GM21529 (cell line): Measurements from ENCODE around the gene OR2J2.
"Not testable (repeated sequence)": the region's sequence is repeated elsewhere in the genome, so short reads cannot be mapped to it uniquely, and the experiment has no call there.

Experiments used
- ATAC-seq: cut with Tn5 transposase; IDR thresholded peaks from one replicate; pipeline ENCODE4 v1.9.1; 2021; ENCODE audit not compliant: unreplicated experiment

The OR2J2 gene

GRCh38 chr6:29170607-29171006 is at the start of gene OR2J2:
Gene OR2J2 (plus strand): TSS chr6:29170907. CDS start chr6:29173636, 2,729 bp downstream.
- not testable (repeated sequence) for ATAC-seq

GRCh38 chr6:29129326-29130012 is 41.2 kb upstream of the OR2J2 start:
- no peak for ATAC-seq

GRCh38 chr6:29130644-29131043 is 40.1 kb upstream of the OR2J2 start:
- no peak for ATAC-seq

GRCh38 chr6:29131691-29132090 is 39.0 kb upstream of the OR2J2 start:
- no peak for ATAC-seq

DNA sequence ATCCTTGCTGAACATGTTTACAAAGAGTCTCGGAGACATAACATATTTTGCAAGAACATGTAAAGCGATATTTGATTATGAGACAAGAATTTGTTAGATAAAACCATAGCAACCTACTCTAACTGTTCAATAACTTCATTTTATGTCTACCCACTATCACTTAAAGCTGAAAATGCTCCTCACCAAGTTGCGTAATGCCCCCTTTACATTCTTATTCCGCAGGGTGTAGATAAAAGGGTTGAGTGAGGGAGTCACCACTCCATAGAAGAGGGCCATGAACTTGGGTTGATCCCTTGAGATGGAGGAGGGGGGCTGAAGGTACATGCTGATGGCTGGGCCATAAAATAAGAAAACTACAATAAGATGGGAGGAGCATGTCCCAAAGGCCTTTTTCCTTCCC is 33.0 kb upstream of the OR2J2 start:
- no peak for ATAC-seq

- ATAC-seq: no peak
These were observed 29.1 kb upstream of the OR2J2 start for GRCh38 chr6:29141606-29142005.

DNA sequence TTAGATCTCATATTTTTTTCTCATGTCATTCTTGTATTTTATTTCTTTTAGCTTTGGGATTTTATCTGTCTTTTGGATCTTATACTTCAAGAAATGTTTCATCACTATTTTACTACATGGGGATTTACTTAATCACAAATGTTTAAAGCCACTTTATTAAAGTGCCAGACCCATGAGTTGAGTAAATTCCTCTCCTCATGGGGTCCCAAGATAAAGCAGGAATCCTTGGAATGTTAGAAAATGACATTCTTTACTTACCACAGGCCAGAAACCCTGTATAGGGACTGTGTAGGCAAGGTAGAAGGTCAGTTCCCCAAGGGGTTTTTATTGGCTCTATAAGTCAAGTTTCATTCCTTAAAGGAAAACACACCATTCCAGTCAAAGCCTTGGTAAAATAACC is 28.4 kb upstream of the OR2J2 start:
- no peak for ATAC-seq

DNA sequence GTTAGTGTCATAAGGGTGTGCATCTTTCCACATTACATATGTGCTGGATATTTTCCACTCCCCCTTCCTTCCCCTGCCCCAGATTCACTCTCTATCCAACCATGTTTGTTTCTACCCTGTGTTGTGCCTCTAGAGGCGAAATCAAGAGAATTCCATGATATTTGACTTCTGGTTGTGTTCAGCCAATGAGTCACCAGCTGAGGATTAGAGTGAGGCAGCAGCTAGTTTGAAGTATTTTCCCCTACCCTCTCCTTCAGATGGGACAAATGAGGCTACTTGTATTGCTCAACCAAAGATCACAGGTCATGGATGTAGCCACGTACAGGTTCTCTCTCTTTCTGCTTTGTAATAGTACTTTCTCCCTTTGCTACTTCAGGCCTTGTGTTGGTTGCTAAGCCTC is 24.5 kb upstream of the OR2J2 start:
- ATAC-seq: no peak

GRCh38 chr6:29147074-29147473 is 23.6 kb upstream of the OR2J2 start:
- no peak for ATAC-seq

GRCh38 chr6:29149444-29149843 is 21.3 kb upstream of the OR2J2 start:
- ATAC-seq: not testable (repeated sequence)

DNA sequence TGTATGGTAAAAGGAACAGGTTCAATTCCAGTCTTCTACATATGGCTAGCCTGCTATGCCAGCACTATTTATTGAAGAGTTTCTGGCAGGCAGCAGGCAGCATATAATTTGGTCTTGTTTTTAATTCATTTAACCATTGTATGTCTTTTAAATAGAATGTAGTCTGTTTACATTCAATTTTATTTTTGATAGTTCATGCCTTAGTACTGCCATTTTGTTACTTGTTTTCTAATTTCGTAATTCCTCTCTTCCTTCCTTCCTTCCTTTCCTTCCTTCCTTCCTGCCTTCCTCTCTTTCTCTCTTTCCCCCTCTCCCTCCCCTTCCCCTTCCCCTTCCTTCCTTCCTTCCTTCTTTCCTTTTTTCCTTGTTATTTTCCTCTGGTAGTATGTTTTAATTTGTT is 17.6 kb upstream of the OR2J2 start:
- ATAC-seq: no peak

DNA sequence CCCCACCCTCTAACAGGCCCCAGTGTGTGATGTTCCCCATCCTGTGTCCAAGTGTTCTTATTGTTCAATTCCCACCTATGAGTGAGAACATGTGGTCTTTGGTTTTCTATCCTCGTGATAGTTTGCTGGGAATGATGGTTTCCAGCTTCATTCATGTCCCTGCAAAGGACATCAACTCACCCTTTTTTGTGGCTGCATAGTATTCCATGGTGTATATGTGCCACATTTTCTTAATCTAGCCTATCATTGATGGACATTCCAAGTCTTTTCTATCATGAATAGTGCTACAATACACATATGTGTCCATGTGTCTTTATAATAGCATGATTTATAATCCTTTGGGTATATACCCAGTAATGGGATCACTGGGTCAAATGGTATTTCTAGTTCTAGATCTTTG is 15.5 kb upstream of the OR2J2 start:
- not testable (repeated sequence) for ATAC-seq

GRCh38 chr6:29159922-29160321 is 10.8 kb upstream of the OR2J2 start:
- not testable (repeated sequence) for ATAC-seq

DNA sequence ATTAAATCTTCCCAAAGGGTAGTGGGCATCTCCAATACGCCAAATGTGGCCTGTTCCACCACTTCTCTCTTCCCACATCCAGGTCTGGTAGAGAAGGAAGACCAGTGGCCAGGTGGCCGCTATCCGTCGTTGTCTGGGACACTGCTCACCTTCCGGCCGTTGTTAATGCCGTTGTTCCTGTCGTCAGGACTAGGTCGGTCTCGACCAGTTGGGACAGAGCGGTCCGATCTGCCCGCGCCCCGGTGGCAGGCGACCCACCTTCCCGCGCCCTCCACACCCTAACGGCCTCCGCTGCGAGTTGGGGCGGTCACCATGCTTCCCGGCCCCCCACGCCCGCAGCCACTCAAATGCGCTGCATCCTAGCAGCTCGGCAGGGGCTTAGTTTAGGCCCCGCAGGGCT is 5.1 kb upstream of the OR2J2 start:
- ATAC-seq: not testable (repeated sequence)

GRCh38 chr6:29171736-29172135 is 1.0 kb downstream of the OR2J2 start:
- no peak for ATAC-seq

- no peak for ATAC-seq
These were observed 12.9 kb downstream of the OR2J2 start for GRCh38 chr6:29183594-29183993.

- not testable (repeated sequence) for ATAC-seq
These were observed 18.0 kb downstream of the OR2J2 start for GRCh38 chr6:29188659-29189058.

DNA sequence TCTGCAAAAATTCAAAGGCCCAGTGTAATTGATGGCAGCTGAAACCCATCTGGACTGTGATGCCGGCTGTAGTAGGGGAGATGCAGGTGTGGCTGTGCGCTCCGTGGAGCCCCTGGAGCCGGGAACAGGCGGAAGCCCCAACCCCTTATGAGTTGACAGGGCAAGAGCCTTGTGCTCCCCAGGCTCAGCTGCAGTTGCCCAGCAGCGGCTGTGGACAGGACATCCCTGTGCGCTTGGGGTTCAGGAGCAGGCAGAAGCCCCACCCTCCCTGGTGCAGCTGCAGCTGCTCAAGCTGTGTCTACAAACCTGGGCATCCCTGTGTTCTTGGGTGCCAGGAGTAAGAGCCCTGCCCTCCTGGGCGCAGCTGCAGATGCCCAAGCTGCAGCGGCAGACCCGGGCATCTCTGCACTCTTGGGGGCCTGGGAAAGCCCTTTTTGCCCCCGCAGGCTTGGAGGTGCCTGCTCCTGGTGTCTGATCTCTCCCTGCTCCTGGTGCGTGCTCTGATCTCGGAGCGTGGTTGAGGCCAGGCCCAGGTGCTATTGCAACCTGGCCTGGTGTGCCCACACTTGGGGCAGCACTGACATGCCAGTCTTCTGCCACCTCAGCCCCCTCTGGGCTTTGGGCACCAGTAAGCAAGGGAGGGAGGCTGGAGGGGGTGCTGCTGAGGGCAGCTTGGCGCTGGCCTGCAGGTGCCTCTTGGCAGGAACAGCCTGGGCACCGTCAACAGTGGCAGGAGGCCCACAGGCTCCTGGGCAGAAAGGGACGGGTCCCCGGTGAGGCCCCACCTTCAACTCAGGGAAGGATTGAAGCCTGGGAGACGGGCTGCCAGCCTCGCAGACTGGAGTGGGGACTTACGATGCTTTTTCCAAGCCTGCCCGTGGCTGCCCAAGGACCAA is 30.3 kb downstream of the OR2J2 start:
- no peak for ATAC-seq

DNA sequence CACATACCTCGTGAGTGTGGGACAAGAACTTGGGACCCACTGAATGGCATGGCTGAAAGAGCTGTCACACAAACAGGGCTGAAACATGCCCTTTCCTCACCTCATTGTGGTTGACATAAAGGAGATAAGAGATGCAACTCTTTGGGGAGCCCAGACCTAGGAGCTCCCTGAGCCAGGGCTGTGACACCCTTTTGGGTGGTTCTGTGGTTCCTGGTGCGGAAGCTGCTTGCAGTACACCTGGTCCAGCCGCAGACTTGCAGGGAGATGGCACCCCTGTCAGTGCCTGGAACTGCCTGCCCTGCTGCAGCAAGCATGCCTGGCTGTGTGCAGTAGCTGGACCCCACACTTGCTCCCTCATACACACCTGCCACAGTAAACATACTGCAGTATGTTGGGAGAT is 31.3 kb downstream of the OR2J2 start:
- ATAC-seq: no peak

GRCh38 chr6:29211488-29211887 is 40.8 kb downstream of the OR2J2 start:
- no peak for ATAC-seq

DNA sequence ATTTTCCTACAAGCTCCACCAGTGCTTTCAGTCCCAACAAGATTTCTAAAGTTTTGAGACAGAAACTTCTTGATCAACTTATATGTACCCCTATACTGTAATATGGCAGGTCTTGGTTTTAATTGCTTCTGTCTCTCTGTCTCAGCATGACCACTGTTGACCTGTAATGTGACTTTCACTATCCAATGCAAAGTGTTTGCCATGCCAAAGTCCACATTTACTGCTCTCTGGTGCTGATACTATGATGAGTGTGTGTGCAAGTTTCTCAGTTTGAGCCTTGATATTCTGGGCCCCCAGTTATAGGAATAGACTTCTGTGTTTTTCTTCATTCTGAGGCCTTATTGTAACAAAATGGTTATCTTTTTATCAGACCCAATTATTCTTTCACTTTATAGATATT is 45.8 kb downstream of the OR2J2 start:
- no peak for ATAC-seq

GRCh38 chr6:29217242-29217641 is 46.5 kb downstream of the OR2J2 start:
- ATAC-seq: not testable (repeated sequence)
